Tibial nerve (tissue), 4 donors: ENCODE measurements around the gene MYO5A.

Source experiments
- CTCF ChIP-seq, 5 experiments: fragments of 200-600 bp in 3 of 5; fragments of 450-650 bp in 2 of 5; sonication (generic) in 3 of 5; IDR thresholded peaks; one replicate each; pipeline ENCODE4 v1.5.1; 2016 to 2019; ENCODE audit warnings: antibody characterized with exemption in 5 of 5, mild to moderate bottlenecking in 3 of 5, moderate library complexity in 2 of 5
- EP300 ChIP-seq, 2 donors: sonication (generic); formaldehyde crosslinking; IDR thresholded peaks; one replicate each; pipeline ENCODE4 v1.6.1; 2017; ENCODE audit warnings: antibody characterized with exemption in 2 of 2, mild to moderate bottlenecking in 1 of 2
- POLR2A ChIP-seq, 2 donors: fragments of 450-650 bp; IDR thresholded peaks; one replicate each; pipeline ENCODE4 v1.6.1; 2017; ENCODE audit warnings: antibody characterized with exemption in 2 of 2, mild to moderate bottlenecking in 2 of 2, moderate library complexity in 2 of 2

DNA sequence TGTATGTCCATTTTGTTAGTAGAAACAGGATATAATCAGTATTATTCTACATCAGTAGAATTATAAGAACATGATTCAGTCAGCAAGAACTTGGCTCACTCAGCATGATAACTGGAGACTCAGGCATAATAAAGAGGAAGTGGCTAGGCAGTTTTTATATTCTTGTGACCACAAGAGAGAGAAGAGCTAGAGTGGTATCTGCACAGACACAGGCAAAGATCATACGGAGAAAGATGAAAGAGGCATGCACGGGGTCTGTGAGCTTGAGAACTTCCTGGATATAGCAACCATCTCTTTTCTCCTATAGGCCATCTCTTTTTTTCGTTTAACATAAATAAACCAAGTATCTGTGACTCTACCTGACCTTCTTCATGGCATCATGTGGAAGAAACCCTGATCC lies 46.8 kb downstream of the MYO5A start:
- TF ChIP-seq CTCF (IDR thresholded peaks at IDR 0.05) (no peak), EP300 (IDR thresholded peaks at IDR 0.05) (peak in 1 of 2 donors; percentile 66), POLR2A (IDR thresholded peaks at IDR 0.05) (no peak)
